ENCODE measurements around the gene KIF18B. TPM values are rescaled to one million over a fixed set of nuclear protein-coding genes. Genes with fewer than 3 reads are reported as not detected.

The KIF18B gene
- total RNA-seq, 4 donors from 2014 or later = 0.30 to 0.66 TPM; not detected in 2

- DNase-seq (ENCODE audit: low spot score in 2 of 2) = no peak
- TF ChIP-seq, protein P1, sequence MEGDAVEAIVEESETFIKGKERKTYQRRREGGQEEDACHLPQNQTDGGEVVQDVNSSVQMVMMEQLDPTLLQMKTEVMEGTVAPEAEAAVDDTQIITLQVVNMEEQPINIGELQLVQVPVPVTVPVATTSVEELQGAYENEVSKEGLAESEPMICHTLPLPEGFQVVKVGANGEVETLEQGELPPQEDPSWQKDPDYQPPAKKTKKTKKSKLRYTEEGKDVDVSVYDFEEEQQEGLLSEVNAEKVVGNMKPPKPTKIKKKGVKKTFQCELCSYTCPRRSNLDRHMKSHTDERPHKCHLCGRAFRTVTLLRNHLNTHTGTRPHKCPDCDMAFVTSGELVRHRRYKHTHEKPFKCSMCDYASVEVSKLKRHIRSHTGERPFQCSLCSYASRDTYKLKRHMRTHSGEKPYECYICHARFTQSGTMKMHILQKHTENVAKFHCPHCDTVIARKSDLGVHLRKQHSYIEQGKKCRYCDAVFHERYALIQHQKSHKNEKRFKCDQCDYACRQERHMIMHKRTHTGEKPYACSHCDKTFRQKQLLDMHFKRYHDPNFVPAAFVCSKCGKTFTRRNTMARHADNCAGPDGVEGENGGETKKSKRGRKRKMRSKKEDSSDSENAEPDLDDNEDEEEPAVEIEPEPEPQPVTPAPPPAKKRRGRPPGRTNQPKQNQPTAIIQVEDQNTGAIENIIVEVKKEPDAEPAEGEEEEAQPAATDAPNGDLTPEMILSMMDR (IDR thresholded peaks at IDR 0.05) = no peak
- TF ChIP-seq POLR2A (IDR thresholded peaks at IDR 0.05) (no peak), EP300 (IDR thresholded peaks at IDR 0.05) (no peak)
- Histone ChIP-seq H3K4me1 (no peaks in the 10 kb centered on the region), H3K27ac (no peak overlapping the region), H3K36me3 (no peaks in the 10 kb centered on the region), H3K4me3 (no peak overlapping the region), H3K9me3 (no peaks in the 10 kb centered on the region), H3K27me3 (no peaks in the 10 kb centered on the region)
- 46 to 88% methylated on average over 3 to 6 of the region's 6 CpGs for WGBS, 2 donors
These were observed 14.8 kb downstream of the KIF18B start for GRCh38 chr17:44932787-44933097.

GRCh38 chr17:44932096-44932786 lies 15.3 kb downstream of the KIF18B start:
- WGBS, 2 donors = 90 to 91% methylated on average over 6 to 8 of the region's 8 CpGs
- TF ChIP-seq EP300 (IDR thresholded peaks at IDR 0.05) = no peak
- TF ChIP-seq, protein P1 (IDR thresholded peaks at IDR 0.05) = no peak
- no peak for TF ChIP-seq POLR2A (IDR thresholded peaks at IDR 0.05)
- no peaks in the 10 kb centered on the region for H3K36me3 ChIP-seq
- H3K4me1 ChIP-seq = no peaks in the 10 kb centered on the region
- no peaks in the 10 kb centered on the region for H3K9me3 ChIP-seq
- H3K27me3 ChIP-seq = no peaks in the 10 kb centered on the region
- no peak overlapping the region for H3K27ac ChIP-seq
- no peak overlapping the region for H3K4me3 ChIP-seq
- no peak for DNase-seq (ENCODE audit: low spot score in 2 of 2)

DNA sequence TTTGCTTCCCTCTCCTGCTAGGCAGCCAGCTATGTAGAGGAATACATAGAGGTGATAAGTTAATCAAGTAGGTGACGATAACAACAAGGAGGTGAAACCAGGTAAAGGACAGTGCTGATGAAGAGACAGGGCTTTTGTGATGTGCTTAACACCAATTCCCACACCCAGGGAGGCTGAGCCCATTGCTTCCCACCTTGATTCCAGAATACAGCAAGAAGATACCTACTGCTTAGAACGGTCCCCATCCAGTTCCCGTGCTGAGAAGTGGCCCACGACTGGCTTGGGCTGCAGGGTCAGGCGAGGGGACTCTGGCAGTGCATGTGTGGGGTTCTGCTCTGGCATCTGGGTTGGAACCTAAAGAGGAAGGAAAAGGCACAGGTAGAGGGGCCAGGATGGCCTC lies 16.2 kb downstream of the KIF18B start:
- no peak overlapping the region for H3K4me3 ChIP-seq
- TF ChIP-seq, protein P1 (IDR thresholded peaks at IDR 0.05) = no peak
- TF ChIP-seq EP300 (IDR thresholded peaks at IDR 0.05) (no peak), POLR2A (IDR thresholded peaks at IDR 0.05) (no peak)
- H3K27me3 ChIP-seq = no peaks in the 10 kb centered on the region
- no peak overlapping the region for H3K27ac ChIP-seq
- H3K4me1 ChIP-seq = no peaks in the 10 kb centered on the region
- DNase-seq (ENCODE audit: low spot score in 2 of 2) = no peak
- 84 to 91% methylated on average over 5 of the region's 5 CpGs for WGBS, 2 donors
- no peaks in the 10 kb centered on the region for H3K9me3 ChIP-seq
- no peaks in the 10 kb centered on the region for H3K36me3 ChIP-seq

DNA sequence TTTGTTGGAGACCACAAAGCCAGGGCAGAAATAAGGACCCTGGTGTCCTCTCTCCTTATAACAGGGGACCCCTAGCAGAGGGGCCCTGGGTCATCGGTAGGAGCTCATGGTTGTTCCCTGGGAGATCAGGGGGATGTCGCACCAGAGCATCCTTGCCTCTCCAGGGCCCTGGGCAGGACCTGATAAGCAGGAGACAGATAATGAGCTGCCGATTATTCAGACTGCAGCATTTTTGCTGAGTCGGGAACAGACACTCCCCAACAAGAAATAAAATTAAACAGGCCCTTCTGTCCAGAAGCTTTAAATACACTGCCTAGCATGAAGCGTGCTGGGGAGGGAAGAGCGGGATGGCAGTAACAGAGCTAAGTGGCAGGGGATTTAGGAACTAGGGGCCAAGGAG lies 16.9 kb downstream of the KIF18B start:
- no peaks in the 10 kb centered on the region for H3K4me1 ChIP-seq
- no peak overlapping the region for H3K4me3 ChIP-seq
- H3K27ac ChIP-seq = no peak overlapping the region
- no peaks in the 10 kb centered on the region for H3K9me3 ChIP-seq
- H3K36me3 ChIP-seq = no peaks in the 10 kb centered on the region
- no peak for DNase-seq (ENCODE audit: low spot score in 2 of 2)
- H3K27me3 ChIP-seq = no peaks in the 10 kb centered on the region
- TF ChIP-seq EP300 (IDR thresholded peaks at IDR 0.05) (no peak), POLR2A (IDR thresholded peaks at IDR 0.05) (no peak)
- TF ChIP-seq, protein P1 (IDR thresholded peaks at IDR 0.05) = no peak
- WGBS, 2 donors = 88% methylated on average over 6 of the region's 6 CpGs

- WGBS, 2 donors = 88% methylated on average over 3 to 4 of the region's 7 CpGs
- no peak for TF ChIP-seq EP300 (IDR thresholded peaks at IDR 0.05)
- TF ChIP-seq POLR2A (IDR thresholded peaks at IDR 0.05) = no peak
- TF ChIP-seq, protein P1 (IDR thresholded peaks at IDR 0.05) = no peak
- Histone ChIP-seq H3K27me3 (no peaks in the 10 kb centered on the region), H3K9me3 (no peaks in the 10 kb centered on the region), H3K4me3 (no peak overlapping the region), H3K27ac (no peak overlapping the region), H3K36me3 (no peaks in the 10 kb centered on the region), H3K4me1 (no peaks in the 10 kb centered on the region)
- DNase-seq (ENCODE audit: low spot score in 2 of 2) = no peak
These were observed 18.4 kb downstream of the KIF18B start for GRCh38 chr17:44928950-44929720.

Measured in tibial nerve (tissue), 4 donors.